Lower leg skin (tissue), 3 donors: Measurements from ENCODE around the gene RPS6KC1.

Source experiments
- POLR2A ChIP-seq, 2 donors: fragments of 450-650 bp; IDR thresholded peaks; one replicate each; pipeline ENCODE4 v1.6.1; 2016 to 2017; ENCODE audit warnings: antibody characterized with exemption in 2 of 2, mild to moderate bottlenecking in 1 of 2, moderate library complexity in 1 of 2
- TF ChIP-seq, protein P1 (sequence below), 3 donors: fragments of 450-650 bp; IDR thresholded peaks; one replicate each; pipeline ENCODE4 v1.5.1; 2016; ENCODE audit warnings: antibody characterized with exemption in 3 of 3, mild to moderate bottlenecking in 3 of 3, moderate library complexity in 2 of 3

GRCh38 chr1:213159376-213159775, 108.3 kb downstream of the RPS6KC1 start:
- no peak for TF ChIP-seq POLR2A (IDR thresholded peaks at IDR 0.05)
- TF ChIP-seq, protein P1, sequence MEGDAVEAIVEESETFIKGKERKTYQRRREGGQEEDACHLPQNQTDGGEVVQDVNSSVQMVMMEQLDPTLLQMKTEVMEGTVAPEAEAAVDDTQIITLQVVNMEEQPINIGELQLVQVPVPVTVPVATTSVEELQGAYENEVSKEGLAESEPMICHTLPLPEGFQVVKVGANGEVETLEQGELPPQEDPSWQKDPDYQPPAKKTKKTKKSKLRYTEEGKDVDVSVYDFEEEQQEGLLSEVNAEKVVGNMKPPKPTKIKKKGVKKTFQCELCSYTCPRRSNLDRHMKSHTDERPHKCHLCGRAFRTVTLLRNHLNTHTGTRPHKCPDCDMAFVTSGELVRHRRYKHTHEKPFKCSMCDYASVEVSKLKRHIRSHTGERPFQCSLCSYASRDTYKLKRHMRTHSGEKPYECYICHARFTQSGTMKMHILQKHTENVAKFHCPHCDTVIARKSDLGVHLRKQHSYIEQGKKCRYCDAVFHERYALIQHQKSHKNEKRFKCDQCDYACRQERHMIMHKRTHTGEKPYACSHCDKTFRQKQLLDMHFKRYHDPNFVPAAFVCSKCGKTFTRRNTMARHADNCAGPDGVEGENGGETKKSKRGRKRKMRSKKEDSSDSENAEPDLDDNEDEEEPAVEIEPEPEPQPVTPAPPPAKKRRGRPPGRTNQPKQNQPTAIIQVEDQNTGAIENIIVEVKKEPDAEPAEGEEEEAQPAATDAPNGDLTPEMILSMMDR (IDR thresholded peaks at IDR 0.05) = no peak
